Psoas muscle (tissue), 8 donors: ENCODE data around the gene CDC45. TPM values are rescaled to one million over a fixed set of nuclear protein-coding genes. Genes with fewer than 3 reads are reported as not detected.

ENCODE experiments used
- ATAC-seq, 4 donors: fragments of 200-7000 bp; cut with Tn5 transposase; one replicate each; pipeline ENCODE4 v1.9.1; 2020; ENCODE audit warnings: moderate library complexity in 3 of 4, mild to moderate bottlenecking in 2 of 4
- DNase-seq, 2 donors: peaks; one replicate each; pipeline ENCODE4 v3.0.0-alpha.2; 2020
- H3K27ac ChIP-seq: fragments of 200-600 bp; one replicate; pipeline ENCODE4 v1.8.0; 2022
- H3K27me3 ChIP-seq, 3 donors: fragments of 200-600 bp in 1 of 3; one replicate each; pipeline versions ENCODE4 v1.6.1 to v1.8.0; 2013 to 2022; ENCODE audit warnings: low read length in 2 of 3, mild to moderate bottlenecking in 2 of 3, moderate library complexity in 1 of 3; ENCODE audit not compliant: insufficient read depth in 3 of 3
- H3K36me3 ChIP-seq, 2 donors: fragments of 200-600 bp in 1 of 2; one replicate each; pipeline versions ENCODE4 v1.6.1 to v1.8.0; 2013 to 2022; ENCODE audit warnings: low read depth in 1 of 2, mild to moderate bottlenecking in 1 of 2, moderate library complexity in 1 of 2; ENCODE audit not compliant: insufficient read depth in 1 of 2
- H3K4me1 ChIP-seq: fragments of 200-600 bp; one replicate; pipeline ENCODE4 v1.8.0; 2022
- H3K4me3 ChIP-seq: fragments of 200-600 bp; one replicate; pipeline ENCODE4 v1.8.0; 2022; ENCODE audit warnings: mild to moderate bottlenecking
- H3K9me3 ChIP-seq: fragments of 200-600 bp; one replicate; pipeline ENCODE4 v1.8.0; 2022
- WGBS, 3 donors: extraction: QIAGEN DNeasy Blood & Tissue Kit; methylation state at CpG; one replicate each; pipeline versions ENCODE4 v1.1.6 to v1.1.7; 2013; 5-methylcytosine and 5-hydroxymethylcytosine counted together
- intact Hi-C, 2 donors: fragments of 100-400 bp; cut with DNase I; formaldehyde crosslinking; loops; one replicate each; pipeline versions ENCODE4 v1.11.0 to v1.14.2; 2022
- polyA plus RNA-seq, 3 donors: library from polyadenylated mRNA; stranded (reverse); fragments of 200-250 nt; gene quantifications; one replicate each; pipeline ENCODE4 v1.2.3, GENCODE V29; 2013
- total RNA-seq, 4 donors: library from RNA; stranded (reverse); fragmentation: NEBNext Ultra II Directional in 2 of 4; extraction: Animal tissue kit (Norgen Biotek cat#: 25700) in 2 of 4; gene quantifications; one replicate each; pipeline versions ENCODE4 v1.2.1 to v1.2.4, GENCODE V29; 2021 to 2023
- TF ChIP-seq, protein P1 (sequence below): fragments of 200-600 bp; IDR thresholded peaks from one replicate; pipeline ENCODE4 v1.8.0; 2022; ENCODE audit warnings: antibody characterized with exemption
- donor health status: healthy with polysubstance abuse.
- donor health status: DM: no; HTN: no; CAD: no; lungs with moderate emphysema.
- donor health status: Bipolar disorder and iron deficiency.
- donor health status: healthy.
- donor health status: DM: yes; HTN: yes; CAD: no.
- donor health status: DM: no; HTN: no; CAD: no.
- donor health status: DM: no; HTN: no; CAD: no.
- donor health status: DM: yes; HTN: yes; CAD: no.

Gene CDC45
- total and polyA plus RNA-seq, 7 donors = 0.30 to 0.77 (median 0.71) TPM; not detected in 2

DNA sequence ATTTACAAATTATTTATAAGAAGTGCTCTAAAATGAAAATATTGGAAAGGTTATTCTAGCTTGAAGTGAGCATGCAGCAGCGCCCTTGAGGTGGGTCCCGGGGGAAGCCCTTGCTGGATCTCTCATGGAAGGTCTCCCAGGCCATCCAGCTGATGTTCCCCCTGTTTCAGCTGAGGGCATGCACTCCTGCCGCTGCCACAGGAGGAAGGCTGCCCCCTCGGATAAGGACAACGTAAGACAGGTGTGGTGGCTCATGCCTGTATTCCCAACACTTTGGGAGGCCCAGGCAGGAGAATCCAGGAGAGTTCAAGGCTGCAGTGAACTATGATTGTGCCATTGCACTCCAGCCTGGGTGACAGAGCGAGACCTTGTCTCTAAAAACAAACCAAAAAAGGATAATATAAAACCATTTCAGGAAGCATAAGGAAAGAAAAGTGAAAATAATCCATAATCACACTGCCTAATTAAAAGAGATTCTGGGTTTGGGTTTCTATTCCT lies 15.0 kb downstream of the CDC45 start:
- Histone ChIP-seq H3K9me3 (no peaks in the 10 kb centered on the region), H3K36me3 (no peaks in the 10 kb centered on the region), H3K4me1 (no peaks in the 10 kb centered on the region), H3K27me3 (no peaks in the 10 kb centered on the region), H3K4me3 (no peak overlapping the region), H3K27ac (no peak overlapping the region)
- DNase-seq (no peak), ATAC-seq (no peak)
- TF ChIP-seq, protein P1, sequence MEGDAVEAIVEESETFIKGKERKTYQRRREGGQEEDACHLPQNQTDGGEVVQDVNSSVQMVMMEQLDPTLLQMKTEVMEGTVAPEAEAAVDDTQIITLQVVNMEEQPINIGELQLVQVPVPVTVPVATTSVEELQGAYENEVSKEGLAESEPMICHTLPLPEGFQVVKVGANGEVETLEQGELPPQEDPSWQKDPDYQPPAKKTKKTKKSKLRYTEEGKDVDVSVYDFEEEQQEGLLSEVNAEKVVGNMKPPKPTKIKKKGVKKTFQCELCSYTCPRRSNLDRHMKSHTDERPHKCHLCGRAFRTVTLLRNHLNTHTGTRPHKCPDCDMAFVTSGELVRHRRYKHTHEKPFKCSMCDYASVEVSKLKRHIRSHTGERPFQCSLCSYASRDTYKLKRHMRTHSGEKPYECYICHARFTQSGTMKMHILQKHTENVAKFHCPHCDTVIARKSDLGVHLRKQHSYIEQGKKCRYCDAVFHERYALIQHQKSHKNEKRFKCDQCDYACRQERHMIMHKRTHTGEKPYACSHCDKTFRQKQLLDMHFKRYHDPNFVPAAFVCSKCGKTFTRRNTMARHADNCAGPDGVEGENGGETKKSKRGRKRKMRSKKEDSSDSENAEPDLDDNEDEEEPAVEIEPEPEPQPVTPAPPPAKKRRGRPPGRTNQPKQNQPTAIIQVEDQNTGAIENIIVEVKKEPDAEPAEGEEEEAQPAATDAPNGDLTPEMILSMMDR = no peak
- 91 to 96% (median 95%) methylated on average over 6 of the region's 6 CpGs for WGBS, 3 donors
- intact Hi-C loops = loop anchor here in 1 of 2 donors (5.0 kb wide), 1 partner anchor 138 kb away; no protein-coding TSS in a partner anchor

DNA sequence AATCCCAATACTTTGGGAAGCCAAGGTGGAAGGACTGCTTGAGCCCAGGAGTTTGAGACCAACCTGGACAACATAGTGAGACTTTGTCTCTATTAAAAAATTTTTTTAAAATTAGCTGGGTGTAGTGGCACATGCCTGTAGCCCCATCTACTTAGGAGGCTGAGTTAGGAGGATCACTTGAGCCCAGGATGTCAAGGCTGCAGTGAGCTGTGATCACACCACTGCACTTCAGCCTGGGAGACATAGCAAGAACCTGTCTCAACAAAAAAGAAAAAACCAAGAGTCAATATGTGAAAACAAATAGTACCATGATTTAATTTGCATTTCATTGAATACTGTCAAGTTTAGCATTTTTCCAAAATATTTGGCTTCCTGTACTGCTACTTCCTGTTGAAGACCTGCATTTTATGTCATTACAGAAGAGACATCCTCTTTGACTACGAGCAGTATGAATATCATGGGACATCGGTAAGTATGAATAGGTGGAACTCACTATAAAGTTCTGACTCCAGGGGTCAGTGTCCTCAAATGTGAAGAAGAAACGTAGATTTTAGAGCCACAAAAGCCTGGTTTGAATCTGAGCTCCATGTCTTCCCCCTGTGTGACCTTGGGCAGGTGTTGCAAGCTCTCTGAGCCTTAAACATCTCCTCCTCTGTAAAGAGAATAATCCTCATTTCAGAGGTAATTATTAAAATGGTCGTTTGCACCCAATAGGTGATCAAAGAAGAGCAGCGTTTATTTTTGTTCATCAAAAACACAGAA lies 16.0 kb downstream of the CDC45 start:
- WGBS, 3 donors = 54 to 64% (median 54%) methylated on average over 5 of the region's 5 CpGs
- Histone ChIP-seq H3K9me3 (no peaks in the 10 kb centered on the region), H3K4me3 (no peak overlapping the region), H3K4me1 (no peaks in the 10 kb centered on the region), H3K27me3 (no peaks in the 10 kb centered on the region), H3K36me3 (no peaks in the 10 kb centered on the region), H3K27ac (no peak overlapping the region)
- TF ChIP-seq, protein P1 = peak; percentile 33
- intact Hi-C loops = loop anchor here (2.0 to 5.0 kb wide), 2 partner anchors 135 to 137 kb away; no protein-coding TSS in a partner anchor
- DNase-seq (no peak), ATAC-seq (no peak)

DNA sequence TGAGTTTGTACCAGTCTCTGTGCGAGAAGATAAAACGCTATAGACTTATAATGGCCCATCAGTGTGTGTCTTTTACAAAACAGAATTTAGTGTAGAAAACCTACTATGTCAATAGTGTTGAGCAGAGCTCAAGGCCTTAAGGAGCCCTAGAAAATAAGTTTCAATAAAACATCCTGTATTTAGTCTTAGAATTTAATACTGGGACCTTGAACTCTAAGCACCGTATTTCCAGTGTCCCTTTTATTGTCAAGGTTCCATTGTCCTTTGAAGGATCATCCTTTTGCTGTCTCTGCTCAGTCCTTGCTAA lies 16.6 kb downstream of the CDC45 start:
- Histone ChIP-seq H3K27me3 (no peaks in the 10 kb centered on the region), H3K4me1 (no peaks in the 10 kb centered on the region), H3K4me3 (no peak overlapping the region), H3K9me3 (no peaks in the 10 kb centered on the region), H3K27ac (no peak overlapping the region), H3K36me3 (no peaks in the 10 kb centered on the region)
- DNase-seq (no peak), ATAC-seq (no peak)
- TF ChIP-seq, protein P1 = no peak
- WGBS, 3 donors = 93 to 98% (median 95%) methylated on average over 3 of the region's 3 CpGs
- intact Hi-C loops = loop anchor here (2.0 to 5.0 kb wide), 2 partner anchors 135 to 136 kb away; no protein-coding TSS in a partner anchor

DNA sequence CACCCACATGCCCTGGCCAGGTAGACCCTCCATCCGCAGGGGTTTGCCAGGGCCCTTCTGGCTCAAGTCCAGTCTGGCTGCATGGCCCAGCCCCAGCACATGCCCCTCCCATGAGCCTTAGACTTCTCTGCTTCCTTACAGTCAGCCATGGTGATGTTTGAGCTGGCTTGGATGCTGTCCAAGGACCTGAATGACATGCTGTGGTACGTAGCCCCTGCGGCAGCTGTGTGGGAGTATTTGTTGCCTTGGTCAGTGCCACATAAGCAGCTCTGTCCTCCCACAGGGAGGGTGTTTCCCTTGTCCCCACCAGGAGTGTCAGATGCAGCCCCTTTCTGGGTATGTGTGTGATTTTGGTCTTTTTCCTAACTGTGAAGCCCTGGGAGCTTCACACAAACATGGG lies 17.5 kb downstream of the CDC45 start:
- ATAC-seq = peak in 3 of 4 donors; percentile 50 to 71 (median 57)
- intact Hi-C loops = loop anchor here (2.0 to 5.0 kb wide), 2 partner anchors 134 to 135 kb away; no protein-coding TSS in a partner anchor
- no peaks in the 10 kb centered on the region for H3K4me1 ChIP-seq
- 29 to 41% (median 34%) methylated on average over 3 of the region's 3 CpGs for WGBS, 3 donors
- no peak overlapping the region for H3K4me3 ChIP-seq
- H3K36me3 ChIP-seq = no peaks in the 10 kb centered on the region
- no peaks in the 10 kb centered on the region for H3K27me3 ChIP-seq
- no peak overlapping the region for H3K27ac ChIP-seq
- no peak for DNase-seq
- H3K9me3 ChIP-seq = no peaks in the 10 kb centered on the region
- TF ChIP-seq, protein P1 = no peak
